ENCODE data around the gene SPCS1. TPM values are rescaled to one million over a fixed set of nuclear protein-coding genes. Genes with fewer than 3 reads are reported as not detected.

SPCS1 gene
- total and polyA plus RNA-seq, 9 of the 15 experiments (the other 6 are each of a cell fraction or from before 2014, with no cell fraction given): 73.9 to 567 (median 127) TPM

GRCh38 chr3:52743721-52744120 lies 37.8 kb downstream of the SPCS1 start (continued):
- TF ChIP-seq ATF3 (IDR thresholded peaks at IDR 0.05) (no peak), ATF3 (CRISPR knock-in tag; conservative IDR thresholded peaks at IDR 0.05) (no peak), HMG20A (CRISPR knock-in tag; conservative IDR thresholded peaks at IDR 0.05) (no peak), CBFA2T3 (IDR thresholded peaks at IDR 0.05) (no peak)

DNA sequence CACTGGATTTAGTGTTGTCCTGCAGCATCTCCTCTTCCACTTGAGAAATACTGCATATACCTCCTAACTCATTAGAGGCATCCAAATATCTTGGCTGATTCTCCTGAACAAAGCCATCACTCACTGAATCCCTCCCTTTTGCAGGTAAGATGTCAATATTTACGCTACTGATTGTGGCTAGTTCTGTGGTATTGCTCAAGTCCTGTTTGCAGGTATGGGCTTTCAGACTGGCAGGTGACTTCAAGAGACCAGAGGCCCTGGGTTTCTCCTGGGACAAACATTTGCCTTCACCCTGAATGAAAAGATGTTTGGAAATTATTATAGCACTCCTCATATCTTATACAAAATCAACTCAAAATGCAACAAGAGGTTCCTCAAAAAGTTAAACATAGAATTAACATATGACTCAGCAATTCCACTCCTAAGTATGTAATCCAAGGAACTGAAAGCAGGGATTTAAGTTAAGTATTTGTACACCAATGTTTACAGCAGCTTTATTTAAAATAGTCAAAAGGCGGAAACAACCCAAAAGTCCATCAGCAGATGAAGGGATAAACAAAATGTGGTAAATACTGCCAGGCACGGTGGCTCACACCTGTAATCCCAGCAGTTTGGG lies 46.2 kb downstream of the SPCS1 start:
- Histone ChIP-seq H3K4me1 (replicated peaks in 1 of 2; ENCODE audit: control insufficient read depth in 2 of 2, insufficient read depth in 2 of 2, low read length in 2 of 2) (no peaks in the 10 kb centered on the region), H4K20me1 (replicated peaks; ENCODE audit: control insufficient read depth, insufficient read depth, low read length) (no peaks in the 10 kb centered on the region), H3K79me2 (ENCODE audit: control insufficient read depth, insufficient read depth, low read length) (no peaks in the 10 kb centered on the region), H3K9me1 (ENCODE audit: control insufficient read depth, insufficient read depth, low read length) (no peaks in the 10 kb centered on the region), H3K36me3 (ENCODE audit: control insufficient read depth, insufficient read depth, low read length) (peaks cover 53% of the 10 kb centered on the region; the same call in 2 of the 3 replicates), H3K9ac (ENCODE audit: insufficient read depth in 1 of 2, low read depth in 2 of 2, low read length in 2 of 2) (no peak overlapping the region), H3K27me3 (ENCODE audit: control insufficient read depth in 2 of 2, insufficient read depth in 2 of 2, low read length in 2 of 2) (no peaks in the 10 kb centered on the region), H3K4me3 (no peak overlapping the region), H3K9me3 (replicated peaks; ENCODE audit: control insufficient read depth, insufficient read depth, low read depth, low read length) (no peaks in the 10 kb centered on the region), H3K27ac (ENCODE audit: extremely low read depth, low read depth, low read length) (no peak overlapping the region), H2AFZ (ENCODE audit: low read depth, low read length) (no peak overlapping the region), H3K4me2 (ENCODE audit: insufficient read depth, low read length) (no peak overlapping the region)
- no TSS peak for BruUV-seq (replicated peaks)
- WGBS (ENCODE audit: insufficient coverage, low coverage, missing lambda C conversion rate): 100% methylated on average over 3 of the region's 3 CpGs
- CTCF ChIA-PET (ENCODE audit: low intra/inter-chr PET ratio): no interaction called here
- DNase-seq (ENCODE audit: extremely low read depth in 1 of 4, low spot score in 3 of 4): no peak
- in situ Hi-C loops (cut with MboI): no loop called here
- POLR2A ChIA-PET: no interaction called here
- intact Hi-C loops (cut with micrococcal nuclease): no loop called here
- no peak for ATAC-seq
- no peak for FAIRE-seq
- TF ChIP-seq SRSF9 (IDR thresholded peaks at IDR 0.05; ENCODE audit: borderline replicate concordance, low read depth, low read length) (no peak), STAT5A (IDR thresholded peaks at IDR 0.05; ENCODE audit: borderline replicate concordance, low read length) (no peak), ZNF282 (CRISPR knock-in tag; IDR thresholded peaks at IDR 0.05) (no peak), ZNF316 (IDR thresholded peaks at IDR 0.05) (peak; percentile 84), HSF4 (CRISPR knock-in tag; IDR thresholded peaks at IDR 0.05; ENCODE audit: borderline replicate concordance) (no peak), SRSF1 (IDR thresholded peaks at IDR 0.05; ENCODE audit: low read depth, low read length) (no peak), NFE2L1 (tag; IDR thresholded peaks at IDR 0.05; ENCODE audit: borderline replicate concordance, low read depth) (peak; percentile 68), RFX5 (IDR thresholded peaks at IDR 0.05; ENCODE audit: low read depth, low read length) (no peak), ZNF274 (IDR thresholded peaks at IDR 0.05; ENCODE audit: borderline replicate concordance, low read depth, low read length) (no peak), NFE2 (IDR thresholded peaks at IDR 0.05; ENCODE audit: low read depth) (peak; percentile 66; the same call in 1 of the 2 replicates), SIN3A (IDR thresholded peaks at IDR 0.05; ENCODE audit: borderline replicate concordance in 2 of 2, control insufficient read depth in 1 of 2, low read depth in 2 of 2, low read length in 2 of 2) (no peak), ZNF134 (CRISPR knock-in tag; conservative IDR thresholded peaks at IDR 0.05) (no peak), PML (IDR thresholded peaks at IDR 0.05; ENCODE audit: low read length) (no peak), RNF2 (IDR thresholded peaks at IDR 0.05) (no peak)
- TF ChIP-seq, protein P1, sequence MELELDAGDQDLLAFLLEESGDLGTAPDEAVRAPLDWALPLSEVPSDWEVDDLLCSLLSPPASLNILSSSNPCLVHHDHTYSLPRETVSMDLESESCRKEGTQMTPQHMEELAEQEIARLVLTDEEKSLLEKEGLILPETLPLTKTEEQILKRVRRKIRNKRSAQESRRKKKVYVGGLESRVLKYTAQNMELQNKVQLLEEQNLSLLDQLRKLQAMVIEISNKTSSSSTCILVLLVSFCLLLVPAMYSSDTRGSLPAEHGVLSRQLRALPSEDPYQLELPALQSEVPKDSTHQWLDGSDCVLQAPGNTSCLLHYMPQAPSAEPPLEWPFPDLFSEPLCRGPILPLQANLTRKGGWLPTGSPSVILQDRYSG (tag; conservative IDR thresholded peaks at IDR 0.05; ENCODE audit: low read depth): no peak
- TF ChIP-seq, protein P2, sequence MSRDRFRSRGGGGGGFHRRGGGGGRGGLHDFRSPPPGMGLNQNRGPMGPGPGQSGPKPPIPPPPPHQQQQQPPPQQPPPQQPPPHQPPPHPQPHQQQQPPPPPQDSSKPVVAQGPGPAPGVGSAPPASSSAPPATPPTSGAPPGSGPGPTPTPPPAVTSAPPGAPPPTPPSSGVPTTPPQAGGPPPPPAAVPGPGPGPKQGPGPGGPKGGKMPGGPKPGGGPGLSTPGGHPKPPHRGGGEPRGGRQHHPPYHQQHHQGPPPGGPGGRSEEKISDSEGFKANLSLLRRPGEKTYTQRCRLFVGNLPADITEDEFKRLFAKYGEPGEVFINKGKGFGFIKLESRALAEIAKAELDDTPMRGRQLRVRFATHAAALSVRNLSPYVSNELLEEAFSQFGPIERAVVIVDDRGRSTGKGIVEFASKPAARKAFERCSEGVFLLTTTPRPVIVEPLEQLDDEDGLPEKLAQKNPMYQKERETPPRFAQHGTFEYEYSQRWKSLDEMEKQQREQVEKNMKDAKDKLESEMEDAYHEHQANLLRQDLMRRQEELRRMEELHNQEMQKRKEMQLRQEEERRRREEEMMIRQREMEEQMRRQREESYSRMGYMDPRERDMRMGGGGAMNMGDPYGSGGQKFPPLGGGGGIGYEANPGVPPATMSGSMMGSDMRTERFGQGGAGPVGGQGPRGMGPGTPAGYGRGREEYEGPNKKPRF (IDR thresholded peaks at IDR 0.05; ENCODE audit: low read depth, low read length): no peak

All from K562 (cell line).